SHP77 treated with DMSO at 0.1 percent for 48 hours (cell line): Measurements from ENCODE around the gene CMIP.

Source experiments
- DNase-seq: peaks from one replicate; lab custom pipeline; 2025; lab: John Stamatoyannopoulos, UW

Gene CMIP

GRCh38 chr16:81462683-81463082 is 18.1 kb downstream of the CMIP start:
- DNase-seq = no peak

DNA sequence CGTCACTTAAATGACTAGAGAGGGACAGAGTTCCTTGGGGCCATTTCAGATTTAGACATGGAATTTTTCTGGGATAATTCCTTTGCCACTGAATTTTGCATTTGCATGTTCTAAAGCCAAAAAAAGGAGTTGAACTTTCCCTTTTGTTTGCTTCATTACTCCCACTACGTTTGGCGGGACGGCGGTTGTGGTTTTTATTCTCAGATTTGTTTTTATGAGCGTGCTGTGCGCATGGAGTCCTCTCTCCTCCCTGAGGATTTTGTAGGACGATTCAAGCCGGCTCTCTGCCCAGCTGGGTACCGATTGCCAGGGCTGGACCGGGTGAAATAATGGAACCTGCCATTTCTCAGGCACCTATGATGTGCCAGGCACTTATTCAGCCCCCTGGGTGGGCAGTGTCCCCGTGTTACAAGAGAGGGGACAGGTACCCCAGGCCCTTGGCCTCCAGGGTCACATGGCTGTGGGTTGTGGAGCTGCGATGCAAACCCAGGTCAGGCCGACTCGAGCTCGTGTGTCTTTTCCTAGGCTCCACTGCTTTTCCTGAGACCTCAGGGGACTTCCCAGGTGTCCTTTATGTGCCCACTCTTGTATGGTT is 18.8 kb downstream of the CMIP start:
- DNase-seq = no peak

DNA sequence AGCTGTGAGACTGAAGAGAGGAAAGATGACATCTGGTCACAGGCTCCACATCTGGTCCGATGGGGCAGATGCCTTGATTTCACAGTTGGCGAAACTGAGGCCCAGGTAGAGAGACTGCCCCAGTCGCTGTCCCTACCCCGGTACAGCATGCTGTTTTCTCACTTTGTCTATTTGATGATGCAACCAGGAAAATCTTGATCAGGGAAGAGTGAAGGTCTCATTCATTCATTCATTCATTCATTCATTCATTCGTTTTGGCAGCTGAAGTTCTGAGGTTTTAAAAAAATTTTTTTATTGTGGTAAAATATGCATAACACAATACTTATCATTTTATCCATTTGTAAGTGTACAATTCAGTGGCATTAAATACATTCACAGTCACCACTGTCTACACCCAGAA is 19.7 kb downstream of the CMIP start:
- DNase-seq = no peak

DNA sequence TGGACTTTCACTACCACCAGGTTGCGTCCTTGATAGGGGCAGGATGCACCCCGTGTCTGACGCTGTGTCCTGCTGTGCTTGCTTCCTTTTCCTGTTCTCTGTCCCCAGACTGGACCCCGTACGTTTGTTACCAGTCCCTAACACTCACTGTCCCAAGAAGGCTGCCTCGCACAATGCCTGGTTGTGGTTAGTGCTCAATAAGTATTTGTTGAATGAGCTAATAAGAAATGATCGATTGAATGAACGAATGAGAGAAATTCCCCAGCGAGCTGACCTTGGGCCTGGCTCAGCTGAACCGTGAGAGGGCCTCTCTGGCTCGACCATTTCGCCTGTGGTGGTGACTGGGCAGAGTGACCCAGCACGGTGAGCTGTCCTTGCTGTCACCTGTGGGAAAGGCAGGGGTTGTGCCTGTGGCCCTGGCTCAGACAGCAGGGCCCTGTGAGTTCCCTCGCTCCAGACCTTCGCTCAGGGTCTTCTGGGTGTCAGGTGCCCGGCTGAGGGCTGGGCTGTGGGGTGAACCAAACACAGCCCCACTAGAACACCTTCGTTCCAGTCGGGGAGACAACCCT is 20.9 kb downstream of the CMIP start:
- DNase-seq = no peak

GRCh38 chr16:81466356-81466980 is 21.9 kb downstream of the CMIP start:
- no peak for DNase-seq

DNA sequence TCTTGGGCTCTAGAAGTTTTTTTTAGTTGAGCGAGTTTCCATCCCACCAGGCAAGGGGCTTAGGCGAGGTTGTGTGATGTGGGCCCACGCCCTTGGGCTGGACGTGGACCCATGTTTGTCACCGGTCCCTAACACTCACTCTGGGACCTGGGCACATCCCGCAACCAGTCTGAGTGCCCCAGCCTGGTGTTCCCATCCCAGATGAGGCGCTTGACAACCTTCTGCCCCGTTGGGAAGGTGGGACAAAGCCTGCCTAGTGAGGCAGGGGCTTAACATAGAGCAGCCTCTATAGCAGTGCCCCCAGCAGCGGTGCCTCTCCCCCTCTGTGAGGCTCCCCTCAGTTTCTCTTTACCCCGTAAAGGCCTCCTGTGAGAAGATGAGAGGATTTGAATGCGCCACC is 22.5 kb downstream of the CMIP start:
- no peak for DNase-seq

- DNase-seq = no peak
Measured at GRCh38 chr16:81467815-81468214, 23.2 kb downstream of the CMIP start.

- no peak for DNase-seq
Measured at GRCh38 chr16:81468269-81468902, 23.8 kb downstream of the CMIP start.

DNA sequence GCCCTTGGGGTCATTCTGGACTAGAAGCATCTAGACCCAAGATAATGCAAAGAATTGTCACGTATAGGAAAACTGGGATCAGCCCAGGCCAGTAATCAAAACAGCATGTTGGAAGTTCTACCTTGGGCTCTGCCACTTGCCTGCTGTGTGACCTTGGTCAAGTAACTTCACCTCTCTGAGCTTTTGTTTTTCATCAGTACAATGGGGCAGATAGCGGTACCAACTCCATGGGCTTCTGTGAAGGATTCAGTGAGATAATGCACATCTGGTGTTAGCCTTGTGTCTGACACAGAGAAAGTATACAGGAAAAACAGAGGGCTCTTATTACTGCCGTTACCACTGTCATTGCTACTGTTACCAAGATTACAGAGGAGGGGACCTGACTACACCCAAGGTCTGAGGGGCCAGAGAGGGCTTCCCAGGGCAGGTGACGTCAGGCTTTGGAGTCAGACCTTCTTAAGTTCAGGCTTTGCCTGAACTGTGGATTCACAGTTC is 24.6 kb downstream of the CMIP start:
- DNase-seq = no peak

- DNase-seq = no peak
Measured at GRCh38 chr16:81469710-81470535, 25.3 kb downstream of the CMIP start.

DNA sequence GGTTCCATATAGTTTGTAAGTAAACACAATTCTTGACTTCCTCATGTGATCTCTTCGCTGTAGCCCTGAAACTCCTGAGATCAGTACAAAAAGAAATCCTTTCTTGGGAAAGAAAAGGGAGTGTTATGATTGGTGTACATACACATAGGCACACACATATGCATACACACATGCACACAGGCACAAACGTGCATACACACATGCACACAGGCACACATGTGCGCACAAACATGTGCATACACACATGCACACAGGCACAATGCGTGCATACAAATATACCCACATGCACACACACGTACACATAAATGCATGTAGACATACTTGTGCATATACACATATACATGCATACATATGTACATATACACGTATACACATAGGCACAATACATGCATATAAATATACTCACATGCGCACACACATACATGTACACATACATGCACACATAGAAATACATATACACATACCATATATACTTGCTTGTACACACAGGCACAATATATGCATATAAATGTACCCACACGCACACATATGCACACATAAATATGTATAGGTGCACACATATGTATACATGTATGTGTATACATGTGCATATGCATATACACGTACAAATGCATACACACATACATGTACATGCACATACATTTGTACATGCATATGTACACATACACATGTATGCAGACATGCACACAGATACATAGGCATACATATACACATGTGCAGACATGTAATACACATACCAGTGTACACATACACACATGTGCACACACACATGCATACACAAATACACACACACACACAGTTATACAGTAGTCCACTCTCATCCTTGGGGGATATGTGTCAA is 26.4 kb downstream of the CMIP start:
- no peak for DNase-seq

DNA sequence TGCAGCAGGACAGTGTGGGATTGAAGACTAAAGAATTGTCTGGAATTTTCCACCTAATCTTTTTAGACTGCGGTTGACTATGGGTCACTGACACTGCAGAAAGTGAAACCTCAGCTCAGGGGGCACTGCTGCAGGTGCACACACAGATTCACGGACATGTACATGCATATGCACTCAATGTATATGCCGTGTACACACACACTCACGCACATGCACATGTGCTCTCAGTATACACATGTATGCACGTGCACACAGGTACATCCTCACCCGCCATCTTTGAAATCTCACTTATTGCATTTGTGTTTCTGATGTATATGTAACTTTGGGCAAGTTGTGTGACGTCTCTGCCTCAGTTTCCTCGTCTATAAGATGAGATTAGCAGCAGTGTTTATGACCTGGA is 27.3 kb downstream of the CMIP start:
- no peak for DNase-seq

GRCh38 chr16:81472391-81472790 is 27.8 kb downstream of the CMIP start:
- DNase-seq = no peak

DNA sequence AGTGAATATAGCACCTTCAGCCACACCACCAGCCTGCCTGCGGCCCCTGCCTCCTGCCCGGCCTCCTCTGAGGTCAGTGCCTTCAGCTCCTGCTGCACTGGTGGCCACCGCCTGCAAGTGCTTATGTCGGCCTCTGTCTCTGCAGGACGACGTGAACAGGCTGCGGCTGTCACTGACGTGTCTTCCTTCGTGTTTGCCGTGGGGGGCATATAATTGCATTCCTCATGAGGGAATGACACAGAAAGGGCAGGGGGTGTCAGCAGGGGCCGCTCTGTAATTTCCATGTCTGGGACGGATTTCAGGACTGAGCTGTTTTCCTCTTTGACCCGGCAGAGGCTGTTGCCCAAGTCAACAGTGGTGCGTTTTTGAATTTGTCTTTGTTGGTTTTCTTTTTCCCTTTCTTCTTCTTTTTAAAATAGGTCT is 28.5 kb downstream of the CMIP start:
- DNase-seq = no peak

DNA sequence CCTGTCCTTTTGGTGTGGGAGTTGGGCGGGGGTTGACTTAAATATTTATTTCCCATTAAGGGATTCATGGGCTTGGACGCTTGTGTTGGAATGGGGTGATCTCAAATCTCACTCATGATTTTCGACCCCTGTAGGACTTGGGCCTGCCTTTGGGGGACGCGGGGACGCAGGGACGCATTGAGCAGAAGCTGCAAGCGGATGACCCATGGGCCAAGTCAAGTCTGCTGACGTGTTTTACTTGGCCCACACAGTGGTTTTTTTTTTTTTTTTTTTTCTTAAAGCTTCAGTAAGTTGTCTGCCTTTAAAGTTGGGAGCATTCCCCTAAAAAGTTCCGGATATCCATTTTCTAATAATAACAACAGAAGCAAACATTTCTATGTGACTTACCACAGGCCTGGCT is 28.9 kb downstream of the CMIP start:
- DNase-seq = no peak

GRCh38 chr16:81473969-81474959 is 29.7 kb downstream of the CMIP start:
- DNase-seq = no peak

DNA sequence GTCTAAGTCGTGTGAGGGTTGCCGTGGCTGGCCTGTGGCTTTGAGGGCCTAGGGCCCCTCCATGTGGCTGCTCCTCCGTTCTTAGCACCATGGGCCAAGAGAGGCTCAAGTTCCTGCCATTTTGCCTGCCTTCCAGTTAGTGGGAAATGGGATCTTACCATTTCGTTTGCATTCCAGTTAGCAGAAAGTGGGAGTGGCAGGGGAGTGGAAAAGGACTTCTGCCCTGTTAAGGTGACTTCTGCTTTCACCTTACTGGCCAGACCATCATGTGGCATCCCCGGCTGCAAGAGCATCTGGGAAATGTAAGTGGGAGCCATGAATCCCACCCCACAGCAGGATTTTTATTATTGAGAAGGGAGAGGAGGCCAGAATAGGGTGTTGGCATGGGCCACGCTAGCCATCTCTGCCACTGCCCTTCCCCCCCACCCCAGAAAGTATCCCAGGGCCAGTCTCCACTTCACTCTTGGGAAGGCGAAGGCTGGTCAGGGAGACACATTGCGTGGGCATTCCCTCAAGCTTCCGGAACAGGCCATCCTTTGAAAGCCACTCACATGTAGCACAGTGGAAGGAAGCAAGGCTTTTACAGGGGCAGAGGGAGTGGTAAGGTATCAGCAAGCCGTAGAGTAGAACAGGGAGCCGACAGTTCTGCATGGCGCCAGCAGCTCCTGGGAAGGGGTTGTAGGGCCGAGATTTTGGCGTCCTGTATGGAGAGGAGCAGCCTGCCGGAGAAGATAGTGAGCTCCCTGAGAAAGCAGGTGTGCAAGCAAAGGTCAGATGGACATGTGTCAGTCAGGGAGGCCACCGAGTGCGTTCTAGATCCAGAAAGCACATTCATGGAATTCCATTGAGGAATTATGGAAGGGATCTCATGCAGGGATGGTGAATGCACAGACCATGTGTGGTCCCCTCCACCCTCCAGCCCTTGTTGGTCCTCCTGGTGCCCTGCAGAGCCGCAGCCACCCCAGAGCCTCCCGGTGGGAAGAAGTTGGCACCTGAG is 33.4 kb downstream of the CMIP start:
- no peak for DNase-seq

DNA sequence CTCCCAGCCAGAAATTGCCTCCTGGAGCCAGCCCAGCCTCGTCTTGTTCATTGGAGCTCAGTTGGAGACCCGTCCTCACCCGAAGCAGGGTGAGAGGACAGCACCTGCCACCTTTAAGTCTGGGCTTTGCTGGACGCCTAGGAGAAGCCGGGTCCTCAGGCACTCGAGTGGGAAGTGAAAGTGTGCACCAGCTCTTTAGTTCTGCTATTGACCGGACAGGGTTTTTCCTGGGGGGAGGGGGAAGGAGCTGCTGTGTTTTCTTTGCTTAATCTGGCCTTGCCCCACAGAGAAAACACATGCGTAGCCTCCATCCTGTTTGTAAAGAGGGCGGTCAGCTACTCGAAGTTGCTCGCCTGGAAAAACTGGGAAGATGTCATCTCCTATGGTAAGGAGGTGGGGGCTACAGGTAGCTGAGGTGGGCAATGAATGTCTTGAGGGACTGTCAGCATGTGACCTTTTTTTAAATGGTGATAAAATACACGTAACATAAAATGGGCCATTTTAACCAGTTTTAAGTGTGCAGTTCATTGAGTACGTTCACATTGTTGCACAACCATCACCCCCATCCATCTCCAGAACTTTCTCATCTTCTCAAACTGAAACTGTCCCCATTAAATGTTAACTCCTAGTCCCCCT is 34.4 kb downstream of the CMIP start:
- DNase-seq = no peak
